Measurements from ENCODE around the gene CREBL2. TPM values are rescaled to one million over a fixed set of nuclear protein-coding genes. Genes with fewer than 3 reads are reported as not detected.
"Not testable (repeated sequence)": the region's sequence is repeated elsewhere in the genome, so short reads cannot be mapped to it uniquely, and the experiment has no call there.

The CREBL2 gene
- polyA plus RNA-seq: 31.8 TPM
- long read RNA-seq, donor 1, transcript CREBL2-201 (4 exons, 3,754 nt): major isoform, 11 of 11 reads
- long read RNA-seq, donor 1, partial matches to known transcripts: 0 of 11 reads
- long read RNA-seq, donor 1, other reads (novel, unspliced or antisense): 0 of 11 reads
- long read RNA-seq, donor 2, transcript CREBL2-201 (4 exons, 3,754 nt): major isoform, 11 of 11 reads
- long read RNA-seq, donor 2, partial matches to known transcripts: 0 of 11 reads
- long read RNA-seq, donor 2, other reads (novel, unspliced or antisense): 0 of 11 reads
- long read RNA-seq, donor 3: 0 reads
- long read RNA-seq, donor 4, partial matches to known transcripts: 0 of 2 reads
- long read RNA-seq, donor 4, other reads (novel, unspliced or antisense): 0 of 2 reads
- long read RNA-seq, donor 5, transcript CREBL2-201 (4 exons, 3,754 nt): major isoform, 8 of 8 reads
- long read RNA-seq, donor 5, partial matches to known transcripts: 0 of 8 reads
- long read RNA-seq, donor 5, other reads (novel, unspliced or antisense): 0 of 8 reads
- long read RNA-seq, donor 6, transcript CREBL2-201 (4 exons, 3,754 nt): major isoform, 22 of 27 reads
- long read RNA-seq, donor 6, partial matches to known transcripts: 5 of 27 reads
- long read RNA-seq, donor 6, other reads (novel, unspliced or antisense): 0 of 27 reads
- long read RNA-seq, donor 7, transcript CREBL2-201 (4 exons, 3,754 nt): major isoform, 9 of 9 reads
- long read RNA-seq, donor 7, partial matches to known transcripts: 0 of 9 reads
- long read RNA-seq, donor 7, other reads (novel, unspliced or antisense): 0 of 9 reads
- long read RNA-seq, donor 8, transcript CREBL2-201 (4 exons, 3,754 nt): major isoform, 11 of 11 reads
- long read RNA-seq, donor 8, partial matches to known transcripts: 0 of 11 reads
- long read RNA-seq, donor 8, other reads (novel, unspliced or antisense): 0 of 11 reads
- long read RNA-seq, donor 9, transcript CREBL2-201 (4 exons, 3,754 nt): major isoform, 15 of 15 reads
- long read RNA-seq, donor 9, partial matches to known transcripts: 0 of 15 reads
- long read RNA-seq, donor 9, other reads (novel, unspliced or antisense): 0 of 15 reads
- long read RNA-seq, donor 10, transcript CREBL2-201 (4 exons, 3,754 nt): major isoform, 17 of 17 reads
- long read RNA-seq, donor 10, partial matches to known transcripts: 0 of 17 reads
- long read RNA-seq, donor 10, other reads (novel, unspliced or antisense): 0 of 17 reads
- long read RNA-seq, donor 11, transcript CREBL2-201 (4 exons, 3,754 nt): major isoform, 7 of 21 reads
- long read RNA-seq, donor 11, partial matches to known transcripts: 14 of 21 reads
- long read RNA-seq, donor 11, other reads (novel, unspliced or antisense): 0 of 21 reads

- Histone ChIP-seq H3K27ac (ENCODE audit: low read length) (peak within 1 kb of the TSS; percentile 88), H3K4me3 (ENCODE audit: low read length) (peak within 1 kb of the TSS; percentile 68), H3K9me3 (ENCODE audit: control insufficient read depth, low read depth, low read length) (no peaks in the 10 kb centered on the region), H3K4me1 (ENCODE audit: control insufficient read depth, insufficient read depth, low read length) (no peaks in the 10 kb centered on the region), H3K36me3 (ENCODE audit: control insufficient read depth, insufficient read depth, low read length) (peaks cover 3% of the 10 kb centered on the region), H3K27me3 (ENCODE audit: control insufficient read depth, insufficient read depth, low read length) (no peaks in the 10 kb centered on the region)
- DNase-seq: peak; percentile 94 to 99
- WGBS (ENCODE audit: insufficient coverage, low lambda C conversion rate): no CpG with 5 or more reads among the region's 51 CpGs
These were observed at the start of gene CREBL2 for GRCh38 chr12:12611512-12612306. Gene CREBL2 (plus strand): TSS chr12:12611876. CDS start chr12:12612173, 297 bp downstream.

GRCh38 chr12:12562016-12562483 lies 49.6 kb upstream of the CREBL2 start:
- Histone ChIP-seq H3K4me3 (ENCODE audit: low read length) (peak overlapping the region; percentile 91), H3K36me3 (ENCODE audit: control insufficient read depth, insufficient read depth, low read length) (no peaks in the 10 kb centered on the region), H3K27ac (ENCODE audit: low read length) (peak overlapping the region; percentile 98), H3K4me1 (ENCODE audit: control insufficient read depth, insufficient read depth, low read length) (peaks cover 16% of the 10 kb centered on the region), H3K27me3 (ENCODE audit: control insufficient read depth, insufficient read depth, low read length) (no peaks in the 10 kb centered on the region), H3K9me3 (ENCODE audit: control insufficient read depth, low read depth, low read length) (peaks cover 11% of the 10 kb centered on the region)
- WGBS (ENCODE audit: insufficient coverage, low lambda C conversion rate): no CpG with 5 or more reads among the region's 45 CpGs
- peak in 1 of 2 donors; percentile 50 for DNase-seq

GRCh38 chr12:12562585-12563261 lies 49.0 kb upstream of the CREBL2 start, which contains the start of gene DUSP16:
Gene DUSP16 (minus strand): TSS chr12:12562863. CDS start chr12:12521098, 41,765 bp downstream.
- Histone ChIP-seq H3K27ac (ENCODE audit: low read length) (peak within 1 kb of the TSS; percentile 98), H3K27me3 (ENCODE audit: control insufficient read depth, insufficient read depth, low read length) (no peaks in the 10 kb centered on the region), H3K4me3 (ENCODE audit: low read length) (peak within 1 kb of the TSS; percentile 91), H3K9me3 (ENCODE audit: control insufficient read depth, low read depth, low read length) (peaks cover 11% of the 10 kb centered on the region), H3K4me1 (ENCODE audit: control insufficient read depth, insufficient read depth, low read length) (peaks cover 14% of the 10 kb centered on the region), H3K36me3 (ENCODE audit: control insufficient read depth, insufficient read depth, low read length) (no peaks in the 10 kb centered on the region)
- peak; percentile 95 to 98 for DNase-seq
- WGBS (ENCODE audit: insufficient coverage, low lambda C conversion rate): no CpG with 5 or more reads among the region's 59 CpGs

- Histone ChIP-seq H3K4me1 (ENCODE audit: control insufficient read depth, insufficient read depth, low read length) (peaks cover 10% of the 10 kb centered on the region), H3K9me3 (ENCODE audit: control insufficient read depth, low read depth, low read length) (peaks cover 11% of the 10 kb centered on the region), H3K4me3 (ENCODE audit: low read length) (peak overlapping the region; percentile 49), H3K27ac (ENCODE audit: low read length) (peak overlapping the region; percentile 98), H3K27me3 (ENCODE audit: control insufficient read depth, insufficient read depth, low read length) (no peaks in the 10 kb centered on the region), H3K36me3 (ENCODE audit: control insufficient read depth, insufficient read depth, low read length) (no peaks in the 10 kb centered on the region)
- peak in 1 of 2 donors; percentile 63 for DNase-seq
- WGBS (ENCODE audit: insufficient coverage, low lambda C conversion rate): 83% methylated on average over 1 of the region's 11 CpGs
These were observed 48.3 kb upstream of the CREBL2 start for GRCh38 chr12:12563290-12563928.

GRCh38 chr12:12564911-12565310 lies 46.8 kb upstream of the CREBL2 start:
- H3K27me3 ChIP-seq (ENCODE audit: control insufficient read depth, insufficient read depth, low read length): no peaks in the 10 kb centered on the region
- H3K4me3 ChIP-seq (ENCODE audit: low read length): no peak overlapping the region
- peaks cover 10% of the 10 kb centered on the region for H3K4me1 ChIP-seq (ENCODE audit: control insufficient read depth, insufficient read depth, low read length)
- DNase-seq: peak; percentile 27 to 48
- H3K36me3 ChIP-seq (ENCODE audit: control insufficient read depth, insufficient read depth, low read length): no peaks in the 10 kb centered on the region
- no peak overlapping the region for H3K27ac ChIP-seq (ENCODE audit: low read length)
- H3K9me3 ChIP-seq (ENCODE audit: control insufficient read depth, low read depth, low read length): peaks cover 11% of the 10 kb centered on the region
- no CpG with 5 or more reads among the region's 1 CpG for WGBS (ENCODE audit: insufficient coverage, low lambda C conversion rate)

GRCh38 chr12:12565971-12566370 lies 45.7 kb upstream of the CREBL2 start:
- not testable (repeated sequence) for H3K27me3 ChIP-seq (ENCODE audit: control insufficient read depth, insufficient read depth, low read length); H3K36me3 ChIP-seq (ENCODE audit: control insufficient read depth, insufficient read depth, low read length); H3K27ac ChIP-seq (ENCODE audit: low read length); H3K4me3 ChIP-seq (ENCODE audit: low read length); DNase-seq
- WGBS (ENCODE audit: insufficient coverage, low lambda C conversion rate): no CpG with 5 or more reads among the region's 32 CpGs
- peaks cover 10% of the 10 kb centered on the region for H3K4me1 ChIP-seq (ENCODE audit: control insufficient read depth, insufficient read depth, low read length)
- H3K9me3 ChIP-seq (ENCODE audit: control insufficient read depth, low read depth, low read length): peaks cover 11% of the 10 kb centered on the region

- Histone ChIP-seq H3K4me3 (ENCODE audit: low read length) (no peak overlapping the region), H3K4me1 (ENCODE audit: control insufficient read depth, insufficient read depth, low read length) (no peaks in the 10 kb centered on the region), H3K36me3 (ENCODE audit: control insufficient read depth, insufficient read depth, low read length) (no peaks in the 10 kb centered on the region), H3K27ac (ENCODE audit: low read length) (no peak overlapping the region), H3K27me3 (ENCODE audit: control insufficient read depth, insufficient read depth, low read length) (no peaks in the 10 kb centered on the region), H3K9me3 (ENCODE audit: control insufficient read depth, low read depth, low read length) (no peaks in the 10 kb centered on the region)
- WGBS (ENCODE audit: insufficient coverage, low lambda C conversion rate): 100% methylated on average over 1 of the region's 3 CpGs
- DNase-seq: no peak
These were observed 39.0 kb upstream of the CREBL2 start for GRCh38 chr12:12572659-12573058.

GRCh38 chr12:12577786-12578185 lies 33.9 kb upstream of the CREBL2 start:
- DNase-seq: no peak
- H3K4me3 ChIP-seq (ENCODE audit: low read length): no peak overlapping the region
- 100% methylated on average over 1 of the region's 3 CpGs for WGBS (ENCODE audit: insufficient coverage, low lambda C conversion rate)
- no peaks in the 10 kb centered on the region for H3K9me3 ChIP-seq (ENCODE audit: control insufficient read depth, low read depth, low read length)
- no peaks in the 10 kb centered on the region for H3K27me3 ChIP-seq (ENCODE audit: control insufficient read depth, insufficient read depth, low read length)
- H3K27ac ChIP-seq (ENCODE audit: low read length): no peak overlapping the region
- no peaks in the 10 kb centered on the region for H3K4me1 ChIP-seq (ENCODE audit: control insufficient read depth, insufficient read depth, low read length)
- no peaks in the 10 kb centered on the region for H3K36me3 ChIP-seq (ENCODE audit: control insufficient read depth, insufficient read depth, low read length)
